ENCODE measurements around the gene ZSCAN31. TPM values are rescaled to one million over a fixed set of nuclear protein-coding genes. Genes with fewer than 3 reads are reported as not detected.

The ZSCAN31 gene
- total and polyA plus RNA-seq, 2 of the 8 experiments (the other 6 are each of a cell fraction or from before 2014, with no cell fraction given): 1.9 to 7.0 TPM

GRCh38 chr6:28322661-28323060, 13.3 kb downstream of the ZSCAN31 start (continued):
- TF ChIP-seq CHD7 (IDR thresholded peaks at IDR 0.05; ENCODE audit: insufficient replicate concordance, low read length): no peak
- no peak for TF ChIP-seq PHF8 (conservative IDR thresholded peaks at IDR 0.05; ENCODE audit: low read depth, low read length)
- no peak for TF ChIP-seq MAX (IDR thresholded peaks at IDR 0.05)
- no peak for TF ChIP-seq SAP30 (IDR thresholded peaks at IDR 0.05; ENCODE audit: insufficient read depth, insufficient replicate concordance, low read length)
- no peak for TF ChIP-seq CHD2 (IDR thresholded peaks at IDR 0.05; ENCODE audit: low read length)
- TF ChIP-seq EP300 (IDR thresholded peaks at IDR 0.05; ENCODE audit: borderline replicate concordance in 1 of 2, low read depth in 2 of 2, low read length in 2 of 2): no peak
- TF ChIP-seq USF2 (IDR thresholded peaks at IDR 0.05; ENCODE audit: low read length): no peak
- no peak for TF ChIP-seq SRF (IDR thresholded peaks at IDR 0.05; ENCODE audit: low read depth, low read length)
- TF ChIP-seq BCL11A (IDR thresholded peaks at IDR 0.05; ENCODE audit: low read depth in 2 of 2, low read length in 2 of 2): no peak
- no peak for TF ChIP-seq FOSL1 (IDR thresholded peaks at IDR 0.05; ENCODE audit: insufficient read depth, low read depth, low read length)

Measured in H1 (cell line).